Mesenchymal stem cell (in vitro differentiated cells and primary cell): ENCODE results near the gene RPS28.

Source experiments
- DNase-seq: peaks from one replicate; pipeline ENCODE4 v3.0.0-alpha.2; 2013
- H2AFZ ChIP-seq: one replicate; pipeline ENCODE4 v1.6.1; 2013; ENCODE audit warnings: low read depth, mild to moderate bottlenecking, control low read depth, inconsistent platforms, low read length, moderate library complexity
- H2AK5ac ChIP-seq: 2 replicates; pipeline ENCODE4 v1.6.1; 2013; ENCODE audit warnings: low read length, moderate library complexity, mild to moderate bottlenecking, inconsistent platforms; ENCODE audit not compliant: severe bottlenecking
- H2BK120ac ChIP-seq: one replicate; pipeline ENCODE4 v1.6.1; 2013; ENCODE audit warnings: low read depth, mild to moderate bottlenecking, inconsistent platforms, low read length, moderate library complexity
- H2BK12ac ChIP-seq, 2 experiments: one replicate each; pipeline ENCODE4 v1.6.1; 2013; ENCODE audit warnings: inconsistent platforms in 2 of 2, low read length in 2 of 2, mild to moderate bottlenecking in 2 of 2, moderate library complexity in 2 of 2, control low read depth in 1 of 2
- H2BK15ac ChIP-seq: one replicate; pipeline ENCODE4 v1.6.1; 2013; ENCODE audit warnings: mild to moderate bottlenecking, low read depth, inconsistent platforms; ENCODE audit not compliant: poor library complexity, severe bottlenecking
- H2BK5ac ChIP-seq: 2 replicates; pipeline ENCODE4 v1.6.1; 2013; ENCODE audit warnings: low read depth, mild to moderate bottlenecking, low read length, control low read depth, inconsistent platforms; ENCODE audit not compliant: poor library complexity, severe bottlenecking
- H3K14ac ChIP-seq, 2 experiments: one replicate each; pipeline ENCODE4 v1.6.1; 2013; ENCODE audit warnings: inconsistent platforms in 2 of 2, low read length in 2 of 2, control low read depth in 1 of 2, mild to moderate bottlenecking in 1 of 2, moderate library complexity in 1 of 2
- H3K18ac ChIP-seq, 2 experiments: one replicate each; pipeline ENCODE4 v1.6.1; 2013; ENCODE audit warnings: inconsistent platforms in 2 of 2, low read length in 2 of 2, control low read depth in 1 of 2, low read depth in 1 of 2, mild to moderate bottlenecking in 1 of 2
- H3K23ac ChIP-seq, 2 experiments: one replicate each; pipeline ENCODE4 v1.6.1; 2013; ENCODE audit warnings: inconsistent platforms in 2 of 2, low read length in 2 of 2, mild to moderate bottlenecking in 2 of 2, moderate library complexity in 2 of 2, control low read depth in 1 of 2
- H3K27ac ChIP-seq: 2 replicates; pipeline ENCODE4 v1.5.1; 2013; ENCODE audit warnings: mild to moderate bottlenecking, moderate library complexity, low read length, control low read depth, inconsistent platforms; ENCODE audit not compliant: poor library complexity, severe bottlenecking
- H3K27me3 ChIP-seq, 2 experiments: 2 replicates each; pipeline versions ENCODE4 v1.6.1 to v1.7.0; 2013; ENCODE audit warnings: low read length in 2 of 2, mild to moderate bottlenecking in 2 of 2, moderate library complexity in 2 of 2, control low read depth in 1 of 2, inconsistent platforms in 1 of 2; ENCODE audit not compliant: control insufficient read depth in 1 of 2, insufficient read depth in 1 of 2
- H3K36me3 ChIP-seq, 2 experiments: 2 replicates each; pipeline versions ENCODE4 v1.6.1 to v1.7.0; 2013; ENCODE audit warnings: low read length in 2 of 2, control low read depth in 1 of 2, inconsistent platforms in 1 of 2, low read depth in 1 of 2, mild to moderate bottlenecking in 1 of 2; ENCODE audit not compliant: insufficient read depth in 2 of 2, control insufficient read depth in 1 of 2
- H3K4ac ChIP-seq, 2 experiments: one replicate each; pipeline ENCODE4 v1.6.1; 2013; ENCODE audit warnings: inconsistent platforms in 2 of 2, low read length in 2 of 2, mild to moderate bottlenecking in 2 of 2, moderate library complexity in 2 of 2, control low read depth in 1 of 2, low read depth in 1 of 2
- H3K4me1 ChIP-seq: 2 replicates; pipeline ENCODE4 v1.6.1; 2013; ENCODE audit warnings: low read depth, low read length, control low read depth; ENCODE audit not compliant: control insufficient read depth, insufficient read depth
- H3K4me2 ChIP-seq: 2 replicates; pipeline ENCODE4 v1.6.1; 2013; ENCODE audit warnings: low read length, mild to moderate bottlenecking, inconsistent platforms; ENCODE audit not compliant: poor library complexity, severe bottlenecking
- H3K4me3 ChIP-seq, 2 experiments: 2 replicates each; pipeline versions ENCODE4 v1.5.1 to v1.7.0; 2013; ENCODE audit warnings: low read length in 2 of 2, mild to moderate bottlenecking in 2 of 2, control low read depth in 1 of 2, low read depth in 1 of 2; ENCODE audit not compliant: insufficient read depth in 1 of 2
- H3K79me1 ChIP-seq: replicated peaks from 2 replicates; pipeline ENCODE4 v1.6.1; 2013; ENCODE audit warnings: mild to moderate bottlenecking, control low read depth, low read length, inconsistent platforms; ENCODE audit not compliant: poor library complexity, severe bottlenecking
- H3K9ac ChIP-seq: 2 replicates; pipeline ENCODE4 v1.7.0; 2013; ENCODE audit warnings: mild to moderate bottlenecking, low read length, moderate library complexity
- H3K9me3 ChIP-seq: 2 replicates; pipeline ENCODE4 v1.7.0; 2013; ENCODE audit warnings: mild to moderate bottlenecking, low read length; ENCODE audit not compliant: control insufficient read depth
- H4K8ac ChIP-seq: one replicate; pipeline ENCODE4 v1.6.1; 2013; ENCODE audit warnings: inconsistent platforms, mild to moderate bottlenecking, low read length, moderate library complexity
- H4K91ac ChIP-seq: one replicate; pipeline ENCODE4 v1.6.1; 2013; ENCODE audit warnings: mild to moderate bottlenecking, low read length, inconsistent platforms
- WGBS: methylation state at CpG from one replicate; pipeline ENCODE4 v1.1.7; 2013; ENCODE audit warnings: mixed read lengths; 5-methylcytosine and 5-hydroxymethylcytosine counted together

The RPS28 gene

GRCh38 chr19:8333767-8334457 lies 12.6 kb downstream of the RPS28 start:
- 12% methylated on average over 47 of the region's 48 CpGs for WGBS

GRCh38 chr19:8334458-8335342 lies 13.4 kb downstream of the RPS28 start:
- Histone ChIP-seq H3K4me2 (peak overlapping the region; percentile 95), H3K27me3 (peaks cover 30 to 48% of the 10 kb centered on the region in 2 experiments), H2AFZ (no peak overlapping the region), H4K91ac (no peak overlapping the region), H2BK120ac (no peak overlapping the region), H3K4me1 (peaks cover 24% of the 10 kb centered on the region), H2BK12ac (no peak overlapping the region), H3K79me1 (no peaks in the 10 kb centered on the region), H3K4ac (no peak overlapping the region), H3K4me3 (peak overlapping the region in 1 of 2 experiments; percentile 44), H2BK15ac (no peak overlapping the region), H3K9me3 (no peaks in the 10 kb centered on the region), H3K9ac (no peak overlapping the region), H3K27ac (no peak overlapping the region), H2BK5ac (no peak overlapping the region), H4K8ac (no peak overlapping the region), H3K23ac (peak overlapping the region in 1 of 2 experiments; percentile 52), H3K36me3 (no peaks in the 10 kb centered on the region), H3K18ac (no peak overlapping the region), H2AK5ac (no peak overlapping the region), H3K14ac (no peak overlapping the region)
- DNase-seq: peak; percentile 51
- WGBS: 9% methylated on average over 53 of the region's 117 CpGs

More at GRCh38 chr19:8333767-8334457, 12.6 kb downstream of the RPS28 start:
- no peak overlapping the region for H2BK15ac ChIP-seq
- H2BK5ac ChIP-seq: no peak overlapping the region
- no peak overlapping the region for H2AFZ ChIP-seq
- no peak overlapping the region for H3K9ac ChIP-seq
- no peak overlapping the region for H2BK120ac ChIP-seq
- H3K36me3 ChIP-seq: no peaks in the 10 kb centered on the region
- no peak overlapping the region for H2BK12ac ChIP-seq
- no peak overlapping the region for H3K23ac ChIP-seq
- H3K4ac ChIP-seq: no peak overlapping the region
- H3K4me2 ChIP-seq: peak overlapping the region; percentile 5
- no peak overlapping the region for H3K27ac ChIP-seq
- peaks cover 24% of the 10 kb centered on the region for H3K4me1 ChIP-seq
- peaks cover 30 to 45% of the 10 kb centered on the region in 2 experiments for H3K27me3 ChIP-seq
- H3K18ac ChIP-seq: no peak overlapping the region
- no peak for DNase-seq
- no peak overlapping the region for H4K8ac ChIP-seq
- H3K4me3 ChIP-seq: no peak overlapping the region
- no peaks in the 10 kb centered on the region for H3K9me3 ChIP-seq
- no peak overlapping the region for H2AK5ac ChIP-seq
- no peak overlapping the region for H4K91ac ChIP-seq
- no peaks in the 10 kb centered on the region for H3K79me1 ChIP-seq
- H3K14ac ChIP-seq: no peak overlapping the region

DNA sequence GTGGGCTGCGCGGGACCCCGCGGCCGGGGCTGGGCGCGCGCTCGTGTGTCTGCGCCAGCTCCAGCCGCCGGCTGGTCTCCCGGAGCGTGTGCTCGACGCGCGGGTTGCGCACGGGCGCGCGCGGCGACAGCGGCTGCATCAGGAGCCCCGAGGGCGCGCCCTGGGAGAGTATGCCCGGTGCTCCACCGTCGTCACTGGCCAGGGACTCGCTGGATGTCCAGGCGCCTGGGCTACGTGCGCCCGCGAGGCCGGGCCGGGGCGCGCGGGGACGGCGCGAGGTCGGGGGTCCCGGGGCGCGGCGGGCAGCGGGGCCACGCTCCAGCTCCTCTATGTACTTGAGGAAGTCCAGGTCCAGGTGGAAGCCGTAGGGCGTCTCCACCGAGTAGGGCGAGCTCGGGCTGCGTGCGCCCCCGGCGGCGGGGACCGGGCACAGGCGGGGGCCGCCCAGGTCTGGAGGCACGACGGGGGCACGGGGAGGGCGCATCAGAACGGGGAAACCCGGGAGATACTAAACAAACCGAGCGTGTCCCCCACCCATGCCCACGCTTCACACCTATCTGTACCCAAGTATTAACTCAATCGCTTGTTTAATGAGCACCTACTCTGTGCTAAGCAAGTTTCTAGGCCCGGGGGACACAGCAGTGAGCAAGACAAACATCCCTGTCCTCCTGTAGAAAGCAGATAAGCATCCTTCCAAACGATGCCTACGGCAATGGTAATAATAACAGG lies 14.2 kb downstream of the RPS28 start:
- no peak overlapping the region for H3K9ac ChIP-seq
- no peak overlapping the region for H4K8ac ChIP-seq
- no peaks in the 10 kb centered on the region for H3K36me3 ChIP-seq
- H2AK5ac ChIP-seq: no peak overlapping the region
- peak overlapping the region; percentile 95 for H3K4me2 ChIP-seq
- no peak overlapping the region for H3K18ac ChIP-seq
- no peak for DNase-seq
- no peak overlapping the region for H2AFZ ChIP-seq
- H3K79me1 ChIP-seq: no peaks in the 10 kb centered on the region
- no peak overlapping the region for H3K27ac ChIP-seq
- H3K27me3 ChIP-seq: peaks cover 33 to 52% of the 10 kb centered on the region in 2 experiments
- 17% methylated on average over 35 of the region's 79 CpGs for WGBS
- H3K23ac ChIP-seq: peak overlapping the region in 1 of 2 experiments; percentile 35
- H2BK15ac ChIP-seq: no peak overlapping the region
- no peak overlapping the region for H3K4ac ChIP-seq
- peaks cover 27% of the 10 kb centered on the region for H3K4me1 ChIP-seq
- no peaks in the 10 kb centered on the region for H3K9me3 ChIP-seq
- H2BK120ac ChIP-seq: no peak overlapping the region
- H2BK5ac ChIP-seq: no peak overlapping the region
- H2BK12ac ChIP-seq: no peak overlapping the region
- H3K14ac ChIP-seq: no peak overlapping the region
- H4K91ac ChIP-seq: no peak overlapping the region
- peak overlapping the region in 1 of 2 experiments; percentile 42 for H3K4me3 ChIP-seq
